PC-3 (cell line): ENCODE results near the gene ITGB1.

Source experiments
- CTCF ChIP-seq: fragments of 300-600 bp; sonication (generic); conservative IDR thresholded peaks from 2 replicates; pipeline ENCODE4 v1.5.1; 2017; ENCODE audit warnings: antibody characterized with exemption, low read depth, mild to moderate bottlenecking, low read length
- EZH2phosphoT487 ChIP-seq: fragments of 300-600 bp; sonication (generic); IDR thresholded peaks from 2 replicates; pipeline ENCODE4 v1.6.1; 2018; ENCODE audit warnings: mild to moderate bottlenecking, antibody characterized with exemption, low read length, borderline replicate concordance

GRCh38 chr10:32943395-32943794, 14.6 kb downstream of the ITGB1 start:
- no peak for TF ChIP-seq EZH2phosphoT487
- no peak for TF ChIP-seq CTCF
